ENCODE data around the gene CDC42BPB.

CDC42BPB gene

DNA sequence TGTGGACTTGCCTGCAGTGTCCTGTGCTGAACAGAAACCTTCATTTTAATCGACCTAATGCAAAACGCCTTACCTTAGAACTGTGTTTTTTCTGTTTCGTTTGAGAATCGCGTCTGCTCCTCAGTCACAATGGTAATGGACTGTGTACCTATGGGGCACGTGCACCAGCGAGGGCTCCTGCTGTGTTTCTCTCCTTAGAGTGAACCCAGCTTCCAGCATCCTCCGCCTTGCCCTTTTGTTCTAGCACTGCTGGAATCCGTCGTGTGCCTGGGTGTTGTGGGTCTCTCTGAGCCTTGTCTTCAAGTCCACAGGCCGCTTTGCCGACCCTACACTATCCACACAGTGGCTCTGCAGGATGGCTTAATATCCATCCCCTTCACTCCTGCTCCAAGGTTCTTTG is 131.2 kb downstream of the CDC42BPB start:
- no peak for DNase-seq

DNA sequence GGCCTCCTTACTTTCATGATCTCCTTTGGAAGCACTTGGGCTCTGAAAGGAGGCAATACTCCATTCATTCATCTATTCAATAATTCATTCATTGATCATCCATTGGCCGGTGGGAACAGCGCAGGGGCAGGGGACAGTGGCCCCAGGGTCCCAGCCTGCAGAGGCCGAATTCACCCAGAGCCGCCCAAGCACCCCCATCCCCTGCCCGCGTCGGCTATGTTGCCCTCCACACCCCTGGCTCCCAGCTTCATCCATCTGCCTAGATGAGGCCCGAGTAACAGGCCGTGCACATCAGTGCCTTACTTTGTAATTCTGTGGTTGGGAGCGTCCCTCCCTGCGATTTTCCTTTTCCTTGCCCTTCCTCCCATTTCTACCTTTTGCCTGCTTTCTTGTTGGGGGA is 131.7 kb downstream of the CDC42BPB start:
- no peak for DNase-seq

- DNase-seq = no peak
Measured at GRCh38 chr14:102924632-102925588, 132.4 kb downstream of the CDC42BPB start.

GRCh38 chr14:102923925-102924486 is 133.3 kb downstream of the CDC42BPB start:
- DNase-seq = no peak

DNA sequence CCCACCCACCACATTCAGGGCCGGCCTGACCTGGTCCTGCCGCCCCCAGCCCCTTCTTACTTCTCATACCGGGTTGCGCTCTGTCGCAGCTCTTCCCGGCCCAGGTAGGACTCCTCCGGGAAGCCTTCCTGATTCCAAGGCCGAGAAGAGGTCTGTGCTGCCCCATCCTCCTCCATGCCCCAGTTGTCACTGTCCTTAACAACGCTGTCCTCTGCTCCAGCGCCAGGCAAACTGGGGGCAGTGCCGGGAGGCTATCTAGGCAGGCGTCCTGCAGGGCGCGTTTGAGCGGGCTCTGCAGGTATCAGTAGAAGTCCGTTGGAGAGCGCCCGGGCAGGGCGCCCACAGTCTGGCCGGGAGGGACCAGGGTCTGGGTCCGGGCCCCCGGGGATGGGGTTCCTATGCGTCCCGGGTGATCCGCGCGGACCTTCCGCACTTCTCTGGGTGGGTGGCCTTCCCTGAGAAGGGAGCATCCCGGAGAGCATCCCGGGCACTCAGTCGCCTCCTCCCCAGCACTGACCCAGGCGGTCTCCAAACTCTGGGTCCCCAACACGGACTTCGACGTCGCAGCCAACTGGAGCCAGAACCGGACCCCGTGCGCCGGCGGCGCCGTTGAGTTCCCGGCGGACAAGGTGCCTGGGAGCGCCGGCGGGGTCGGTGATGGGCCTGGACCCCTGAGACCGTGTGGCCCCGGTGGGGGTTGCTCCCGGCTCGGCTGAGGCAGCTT is 134.0 kb downstream of the CDC42BPB start:
- no peak for DNase-seq

GRCh38 chr14:102922490-102923200 is 134.7 kb downstream of the CDC42BPB start, which contains the start of gene AMN:
TSS of gene AMN (plus strand) at chr14:102922663. CDS start at chr14:102922689, 26 bp downstream.
- DNase-seq = no peak

DNA sequence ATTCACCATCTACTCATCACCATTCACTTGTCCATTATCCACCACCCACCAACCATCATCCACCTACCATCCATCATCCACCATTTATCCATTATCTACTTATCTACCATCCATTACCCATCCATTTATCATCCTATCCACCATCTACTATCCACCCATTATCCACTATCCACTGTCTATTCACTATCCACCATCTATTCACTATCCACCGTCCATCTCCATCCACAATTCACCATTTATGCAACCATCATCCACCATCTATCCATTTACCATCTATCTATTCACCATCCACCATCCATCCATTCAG is 136.4 kb downstream of the CDC42BPB start:
- no peak for DNase-seq

DNA sequence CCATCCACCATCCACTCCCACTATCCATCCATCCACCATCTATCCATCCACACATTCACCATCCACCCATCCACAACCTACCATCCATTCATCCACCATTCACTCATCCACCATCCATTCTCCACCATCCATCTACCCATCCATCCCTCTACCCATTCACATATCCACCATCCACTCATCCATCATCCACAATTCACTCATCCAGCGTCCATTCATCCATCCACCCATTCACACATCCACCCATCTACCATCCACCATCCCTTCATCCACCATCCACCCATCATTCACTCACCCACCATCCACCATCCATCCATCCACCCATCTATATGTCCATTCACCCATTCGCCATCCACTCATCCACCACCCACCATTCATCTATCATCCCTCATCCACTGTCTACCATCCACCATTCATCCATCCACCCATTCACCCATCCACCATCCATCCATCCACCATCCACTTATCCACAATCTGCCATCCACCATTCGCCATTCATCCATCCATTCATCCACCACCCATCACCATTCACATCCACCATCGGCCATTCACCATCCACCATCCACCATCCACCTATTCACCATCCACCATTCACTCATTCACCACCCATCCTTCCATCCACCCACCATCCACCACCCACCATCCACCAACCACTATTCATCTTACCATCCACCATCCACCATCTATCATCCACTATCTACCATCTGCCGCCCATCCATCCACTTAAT is 136.9 kb downstream of the CDC42BPB start:
- DNase-seq = no peak

GRCh38 chr14:102918438-102918837 is 138.9 kb downstream of the CDC42BPB start:
- no peak for DNase-seq

GRCh38 chr14:102917469-102918211 is 139.7 kb downstream of the CDC42BPB start:
- DNase-seq = peak; percentile 47

DNA sequence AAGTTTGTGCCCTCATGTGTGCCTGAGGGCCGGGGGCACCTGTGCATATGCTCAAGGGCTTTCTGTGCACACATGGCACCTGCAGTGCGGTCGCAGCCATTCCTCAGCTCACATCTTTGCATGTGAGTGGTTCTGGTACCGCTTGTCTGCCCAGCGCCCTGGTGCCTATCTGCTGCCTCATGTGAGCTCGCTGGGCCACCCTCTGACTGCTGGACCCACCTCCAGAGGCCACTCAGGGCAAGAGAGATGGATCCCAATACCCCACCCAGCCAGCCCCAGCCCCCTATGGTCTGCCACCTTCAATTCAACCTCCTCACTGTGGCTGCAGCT is 140.3 kb downstream of the CDC42BPB start:
- no peak for DNase-seq

DNA sequence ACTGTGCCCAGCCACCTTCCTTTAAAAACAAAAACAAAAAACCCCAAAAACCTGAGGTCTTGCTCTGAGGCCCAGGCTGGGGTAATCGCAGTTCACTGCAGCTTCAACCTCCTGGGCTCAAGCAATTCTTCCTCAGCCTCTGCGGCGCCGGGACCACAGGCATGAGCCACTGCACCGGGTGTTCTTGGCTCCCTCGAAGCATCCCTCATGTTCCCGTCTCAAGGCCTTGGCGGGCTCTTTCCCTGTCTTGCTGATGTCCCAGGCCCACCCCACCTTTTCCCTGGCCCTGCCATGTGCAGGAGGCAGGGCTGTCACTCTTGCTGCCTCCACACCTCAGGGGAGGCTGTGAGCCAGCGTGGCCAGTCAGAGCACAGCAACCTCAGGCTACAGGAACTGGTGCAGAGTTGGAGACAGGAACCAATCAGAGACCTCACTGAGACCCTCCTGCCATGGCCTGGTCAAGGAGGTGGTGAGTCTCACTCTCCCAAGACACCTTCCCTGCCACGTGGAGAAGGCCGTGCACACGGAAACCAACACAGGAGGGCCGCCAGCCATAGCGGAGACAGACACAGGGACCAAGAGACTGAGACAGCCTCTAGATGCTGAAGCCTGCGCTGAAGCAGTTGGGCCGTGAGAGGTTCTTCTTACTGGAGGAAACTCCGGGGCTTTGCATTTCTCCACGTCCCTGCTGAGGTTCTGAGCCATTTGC is 140.8 kb downstream of the CDC42BPB start:
- DNase-seq = no peak

DNA sequence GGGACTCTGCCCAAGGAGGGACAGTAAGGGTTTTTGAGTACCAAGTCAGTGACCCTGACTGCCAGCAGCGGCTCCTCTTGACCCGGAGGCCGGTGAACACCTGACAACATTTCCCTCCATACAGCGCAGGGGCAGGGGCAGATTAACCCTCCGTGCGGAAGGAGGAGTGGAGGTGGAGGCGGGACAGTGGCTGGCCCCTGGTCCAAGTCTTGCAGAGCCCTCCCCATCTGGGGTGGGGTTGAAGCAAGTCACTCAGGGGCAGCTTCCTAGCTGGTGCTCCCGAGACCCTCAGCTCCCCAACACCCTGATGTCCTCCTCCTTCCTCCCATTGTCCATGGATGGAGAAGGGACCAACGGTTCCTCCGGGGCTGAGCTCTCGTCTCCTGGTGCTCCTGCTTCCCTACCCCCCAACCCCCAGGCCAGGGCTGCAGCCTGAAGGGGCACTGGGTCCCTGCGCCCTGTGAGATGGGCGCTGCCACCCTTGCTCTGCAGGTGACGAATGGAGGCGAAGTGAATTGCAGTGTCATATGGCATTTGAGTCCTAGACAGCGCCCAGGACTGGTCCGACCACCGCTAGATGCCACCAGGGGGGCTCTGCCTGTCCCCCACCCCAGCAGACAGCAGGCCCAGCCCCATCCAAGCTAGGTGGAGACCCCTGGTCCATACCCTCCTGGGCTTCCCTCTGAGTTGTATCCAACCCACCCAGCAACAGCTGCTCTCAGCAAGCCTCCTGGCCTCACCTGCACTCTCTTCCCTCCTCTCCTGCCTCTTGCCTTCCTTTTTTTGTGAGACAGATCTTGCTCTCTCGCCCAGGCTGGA is 141.8 kb downstream of the CDC42BPB start:
- DNase-seq = no peak

GRCh38 chr14:102914474-102915291 is 142.7 kb downstream of the CDC42BPB start:
- no peak for DNase-seq

GRCh38 chr14:102913341-102914211 is 143.8 kb downstream of the CDC42BPB start:
- no peak for DNase-seq

GRCh38 chr14:102911991-102912761 is 145.2 kb downstream of the CDC42BPB start:
- no peak for DNase-seq

DNA sequence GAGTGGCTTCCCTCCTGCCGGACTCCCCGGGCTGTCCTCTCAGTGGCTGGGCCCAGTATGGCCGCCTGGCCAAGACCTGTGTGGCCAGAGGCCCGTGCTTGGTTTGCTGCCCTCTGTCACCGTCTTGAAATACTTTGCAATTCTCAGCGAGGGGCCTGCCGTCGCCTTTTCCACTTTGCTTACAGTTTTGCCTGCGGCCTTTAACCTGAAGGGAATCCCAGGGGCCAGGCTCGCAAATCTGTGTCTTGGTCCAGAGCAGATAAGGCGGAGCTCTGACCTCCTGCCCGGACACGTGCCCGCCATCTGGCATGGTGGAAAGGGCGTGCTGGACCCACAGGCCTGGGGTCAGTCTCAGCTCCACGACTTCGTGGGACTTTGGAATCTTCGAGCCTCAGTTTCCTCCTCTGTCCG is 145.8 kb downstream of the CDC42BPB start:
- no peak for DNase-seq
